Ovary (tissue), 9 donors: Measurements from ENCODE around the gene SGMS1. TPM values are rescaled to one million over a fixed set of nuclear protein-coding genes. Genes with fewer than 3 reads are reported as not detected.

Experiments
- DNase-seq, 5 donors: peaks; one replicate each; pipeline ENCODE4 v3.0.0-alpha.2; 2019 to 2020
- H3K27ac ChIP-seq, 2 donors: fragments of 200-600 bp; one replicate each; pipeline versions ENCODE4 v1.5.1 to v1.8.0; 2019 to 2022
- H3K27me3 ChIP-seq: fragments of 200-600 bp; one replicate; pipeline ENCODE4 v1.8.0; 2022
- H3K36me3 ChIP-seq: fragments of 200-600 bp; sonication (generic); one replicate; pipeline ENCODE4 v1.5.1; 2019
- H3K4me1 ChIP-seq: one replicate; pipeline ENCODE4 v1.8.1; 2013; ENCODE audit warnings: mild to moderate bottlenecking, moderate library complexity; ENCODE audit not compliant: insufficient read depth
- H3K4me3 ChIP-seq: fragments of 200-600 bp; sonication (generic); one replicate; pipeline ENCODE4 v1.5.1; 2017
- H3K9me3 ChIP-seq, 2 donors: fragments of 200-600 bp in 1 of 2; sonication (generic) in 1 of 2; one replicate each; pipeline versions ENCODE4 v1.5.1 to v1.8.1; 2013 to 2019; ENCODE audit warnings: mild to moderate bottlenecking in 1 of 2, moderate library complexity in 1 of 2
- CTCF ChIP-seq, 3 donors: fragments of 450-650 bp in 2 of 3; fragments of 200-600 bp in 1 of 3; IDR thresholded peaks; one replicate each; pipeline versions ENCODE4 v1.5.1 to v1.8.0; 2016 to 2022; ENCODE audit warnings: antibody characterized with exemption in 3 of 3, mild to moderate bottlenecking in 1 of 3
- EP300 ChIP-seq: sonication (generic); formaldehyde crosslinking; IDR thresholded peaks from one replicate; pipeline ENCODE4 v1.6.1; 2017; ENCODE audit warnings: antibody characterized with exemption
- POLR2A ChIP-seq: fragments of 450-650 bp; IDR thresholded peaks from one replicate; pipeline ENCODE4 v1.6.1; 2017; ENCODE audit warnings: antibody characterized with exemption, mild to moderate bottlenecking, moderate library complexity
- WGBS, 3 donors: extraction: QIAGEN DNeasy Blood & Tissue Kit in 1 of 3; methylation state at CpG; one replicate each; pipeline versions ENCODE4 v1.1.5 to v1.1.7; 2013 to 2017; 5-methylcytosine and 5-hydroxymethylcytosine counted together
- intact Hi-C, 4 donors: fragments of 100-400 bp; cut with DNase I; formaldehyde crosslinking; loops; one replicate each; pipeline versions ENCODE4 v1.11.0 to v1.15.1; 2022 to 2023
- polyA plus RNA-seq, 2 donors: library from polyadenylated mRNA; stranded (reverse); fragments of 200-250 nt in 1 of 2; fragments of 350-450 nt in 1 of 2; fragmentation: Illumina TruSeq in 1 of 2; extraction: RNeasy Lipid Tissue Mini Kit (QIAGEN cat#74804) in 1 of 2; gene quantifications; one replicate each; pipeline ENCODE4 v1.2.3, GENCODE V29; 2013 to 2014
- total RNA-seq, 7 donors: library from RNA; depleted of rRNA in 2 of 7; stranded (reverse); fragments of >200 nt in 2 of 7; fragmentation: NEBNext Ultra II Directional in 3 of 7; extraction: Animal tissue kit (Norgen Biotek cat#: 25700) in 3 of 7; gene quantifications; one replicate each; pipeline versions ENCODE4 v1.1.0 to v1.2.4, GENCODE V29; 2016 to 2023
- donor health status: DM: no; HTN: no; CAD: no; lungs with moderate emphysema.
- donor health status: DM: no; HTN: no; CAD: no.
- donor health status: Bipolar disorder and iron deficiency.
- donor health status: DM: yes; HTN: yes; CAD: no.
- donor health status: DM: no; HTN: no; CAD: no.
- donor health status: DM: yes; HTN: yes; CAD: no.

Gene SGMS1
- total and polyA plus RNA-seq, 9 donors: 15.6 to 90.0 (median 39.0) TPM

- Histone ChIP-seq H3K27ac (no peak overlapping the region), H3K36me3 (no peaks in the 10 kb centered on the region), H3K9me3 (no peaks in the 10 kb centered on the region), H3K4me3 (no peak overlapping the region), H3K27me3 (no peaks in the 10 kb centered on the region), H3K4me1 (no peaks in the 10 kb centered on the region)
- TF ChIP-seq CTCF (IDR thresholded peaks at IDR 0.05): no peak
- TF ChIP-seq POLR2A: no peak
- no peak for TF ChIP-seq EP300
- intact Hi-C loops: loop anchor here (10.0 kb wide), 2 partner anchors 73 to 213 kb away; no protein-coding TSS in a partner anchor
- WGBS, 3 donors: 93 to 97% (median 96%) methylated on average over 1 of the region's 1 CpG
- no peak for DNase-seq
These were observed 3.7 kb upstream of the SGMS1 start for GRCh38 chr10:50627443-50627842.

- no peaks in the 10 kb centered on the region for H3K9me3 ChIP-seq
- H3K27me3 ChIP-seq: no peaks in the 10 kb centered on the region
- no peaks in the 10 kb centered on the region for H3K4me1 ChIP-seq
- H3K4me3 ChIP-seq: peak overlapping the region; percentile 67
- H3K36me3 ChIP-seq: no peaks in the 10 kb centered on the region
- H3K27ac ChIP-seq: peak overlapping the region; percentile 95 to 100
- intact Hi-C loops: loop anchor here (10.0 kb wide), 2 partner anchors 71 to 211 kb away; no protein-coding TSS in a partner anchor
- no peak for TF ChIP-seq CTCF (IDR thresholded peaks at IDR 0.05)
- no peak for TF ChIP-seq EP300
- TF ChIP-seq POLR2A: no peak
- no peak for DNase-seq
- 0 to 2% (median 1%) methylated on average over 6 of the region's 6 CpGs for WGBS, 3 donors
These were observed 1.9 kb upstream of the SGMS1 start for GRCh38 chr10:50625649-50626132.

GRCh38 chr10:50624866-50625501, 1.2 kb upstream of the SGMS1 start:
- TF ChIP-seq CTCF (IDR thresholded peaks at IDR 0.05): peak; percentile 64 to 76 (median 67)
- peak; percentile 8 for TF ChIP-seq POLR2A
- no peak for TF ChIP-seq EP300
- Histone ChIP-seq H3K4me3 (peak overlapping the region; percentile 67), H3K9me3 (no peaks in the 10 kb centered on the region), H3K4me1 (peaks cover under 1% of the 10 kb centered on the region), H3K36me3 (no peaks in the 10 kb centered on the region), H3K27me3 (no peaks in the 10 kb centered on the region), H3K27ac (peak overlapping the region; percentile 95 to 100)
- DNase-seq: peak in 1 of 5 donors; percentile 67
- intact Hi-C loops: loop anchor here (5.0 to 10.0 kb wide), 5 partner anchors 68 to 1548 kb away; no protein-coding TSS in a partner anchor
- 0 to 1% (median 0%) methylated on average over 35 to 58 of the region's 58 CpGs for WGBS, 3 donors

GRCh38 chr10:50624413-50624865, 683 bp upstream of the SGMS1 start:
- TF ChIP-seq CTCF (IDR thresholded peaks at IDR 0.05) (peak in 1 of 3 donors; percentile 12), POLR2A (peak; percentile 84), EP300 (no peak)
- Histone ChIP-seq H3K9me3 (no peaks in the 10 kb centered on the region), H3K27me3 (no peaks in the 10 kb centered on the region), H3K4me1 (peaks cover 1% of the 10 kb centered on the region), H3K4me3 (peak overlapping the region; percentile 67), H3K36me3 (no peaks in the 10 kb centered on the region), H3K27ac (peak overlapping the region; percentile 95 to 100)
- intact Hi-C loops: loop anchor here (5.0 to 10.0 kb wide), 5 partner anchors 67 to 1547 kb away; no protein-coding TSS in a partner anchor
- 0 to 2% (median 1%) methylated on average over 29 to 46 of the region's 46 CpGs for WGBS, 3 donors
- DNase-seq: peak; percentile 96 to 98 (median 98)
